Calu3 (cell line): ENCODE measurements around the gene IFNE. TPM values are rescaled to one million over a fixed set of nuclear protein-coding genes. Genes with fewer than 3 reads are reported as not detected.

Source experiments
- BruUV-seq: library from RNA; stranded (reverse); fragments of 400-500 nt; replicated peaks from 2 replicates; lab custom pipeline; 2021; lab: Mats Ljungman, UMichigan
- CTCF ChIA-PET: fragments of 300-600 bp; sonication (Branson Sonifier 250); formaldehyde crosslinking; loops from one replicate; lab custom pipeline; 2022; ENCODE audit warnings: antibody characterized with exemption; lab: Charles Lee
- DNase-seq: peaks from one replicate; pipeline ENCODE4 v3.0.0; 2022
- H3K27ac Mint-ChIP-seq: one replicate; pipeline ENCODE4 v1.8.0; 2022; ENCODE audit warnings: mixed read lengths; ENCODE audit not compliant: unreplicated experiment
- H3K27me3 Mint-ChIP-seq: one replicate; pipeline ENCODE4 v1.8.0; 2022; ENCODE audit warnings: mixed read lengths; ENCODE audit not compliant: unreplicated experiment
- H3K36me3 Mint-ChIP-seq: one replicate; pipeline ENCODE4 v1.8.0; 2022; ENCODE audit warnings: mild to moderate bottlenecking, moderate library complexity, mixed read lengths; ENCODE audit not compliant: insufficient read depth, unreplicated experiment
- H3K4me1 Mint-ChIP-seq: one replicate; pipeline ENCODE4 v1.8.0; 2022; ENCODE audit warnings: mild to moderate bottlenecking, low read depth, mixed read lengths; ENCODE audit not compliant: unreplicated experiment
- H3K4me3 Mint-ChIP-seq: one replicate; pipeline ENCODE4 v1.8.0; 2022; ENCODE audit warnings: mild to moderate bottlenecking, low read depth, moderate library complexity, mixed read lengths; ENCODE audit not compliant: unreplicated experiment
- H3K9me3 Mint-ChIP-seq: one replicate; pipeline ENCODE4 v1.8.0; 2022; ENCODE audit warnings: low read depth, mixed read lengths; ENCODE audit not compliant: unreplicated experiment
- intact Hi-C: fragments of 100-400 bp; cut with micrococcal nuclease; formaldehyde crosslinking; loops from one replicate; pipeline ENCODE4 v1.10.0; 2022; ENCODE audit not compliant: unreplicated experiment
- total RNA-seq: library from RNA; stranded (reverse); gene quantifications from 2 replicates; pipeline ENCODE4 v1.2.3, GENCODE V29; 2022
- TF ChIP-seq, protein P1 (sequence below): fragments of 200-600 bp; IDR thresholded peaks from one replicate; pipeline ENCODE4 v1.8.0; 2022; ENCODE audit warnings: antibody characterized with exemption; ENCODE audit not compliant: unreplicated experiment

Gene IFNE
- total RNA-seq, 1 experiment from 2014 or later: 8.4 TPM

DNA sequence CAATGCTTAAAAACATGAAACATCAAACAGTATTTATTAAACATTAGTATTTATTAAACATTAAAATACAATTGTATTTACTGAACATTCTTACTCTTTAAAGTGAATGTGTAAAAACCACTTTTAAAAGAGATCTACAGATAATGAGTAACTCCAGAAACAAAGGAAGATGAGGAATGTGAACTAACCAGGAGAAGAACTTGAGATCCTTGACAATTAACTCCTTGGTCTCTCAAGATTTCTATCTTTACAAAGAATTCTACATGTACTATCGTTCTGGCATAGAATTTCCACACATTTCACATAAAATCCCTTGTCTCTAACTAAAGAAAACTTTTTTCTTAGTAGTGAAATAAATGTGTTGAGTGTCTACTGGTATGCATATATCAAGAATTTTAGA lies 28.7 kb upstream of the IFNE start:
- Mint-ChIP-seq H3K9me3 (no peaks in the 10 kb centered on the region), H3K4me3 (no peak overlapping the region), H3K4me1 (peaks cover 11% of the 10 kb centered on the region), H3K27ac (no peak overlapping the region), H3K36me3 (peaks cover 30% of the 10 kb centered on the region), H3K27me3 (no peaks in the 10 kb centered on the region)
- BruUV-seq: no TSS peak
- TF ChIP-seq, protein P1, sequence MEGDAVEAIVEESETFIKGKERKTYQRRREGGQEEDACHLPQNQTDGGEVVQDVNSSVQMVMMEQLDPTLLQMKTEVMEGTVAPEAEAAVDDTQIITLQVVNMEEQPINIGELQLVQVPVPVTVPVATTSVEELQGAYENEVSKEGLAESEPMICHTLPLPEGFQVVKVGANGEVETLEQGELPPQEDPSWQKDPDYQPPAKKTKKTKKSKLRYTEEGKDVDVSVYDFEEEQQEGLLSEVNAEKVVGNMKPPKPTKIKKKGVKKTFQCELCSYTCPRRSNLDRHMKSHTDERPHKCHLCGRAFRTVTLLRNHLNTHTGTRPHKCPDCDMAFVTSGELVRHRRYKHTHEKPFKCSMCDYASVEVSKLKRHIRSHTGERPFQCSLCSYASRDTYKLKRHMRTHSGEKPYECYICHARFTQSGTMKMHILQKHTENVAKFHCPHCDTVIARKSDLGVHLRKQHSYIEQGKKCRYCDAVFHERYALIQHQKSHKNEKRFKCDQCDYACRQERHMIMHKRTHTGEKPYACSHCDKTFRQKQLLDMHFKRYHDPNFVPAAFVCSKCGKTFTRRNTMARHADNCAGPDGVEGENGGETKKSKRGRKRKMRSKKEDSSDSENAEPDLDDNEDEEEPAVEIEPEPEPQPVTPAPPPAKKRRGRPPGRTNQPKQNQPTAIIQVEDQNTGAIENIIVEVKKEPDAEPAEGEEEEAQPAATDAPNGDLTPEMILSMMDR: no peak
- intact Hi-C loops: no loop called here
- CTCF ChIA-PET: no interaction called here
- DNase-seq: no peak

DNA sequence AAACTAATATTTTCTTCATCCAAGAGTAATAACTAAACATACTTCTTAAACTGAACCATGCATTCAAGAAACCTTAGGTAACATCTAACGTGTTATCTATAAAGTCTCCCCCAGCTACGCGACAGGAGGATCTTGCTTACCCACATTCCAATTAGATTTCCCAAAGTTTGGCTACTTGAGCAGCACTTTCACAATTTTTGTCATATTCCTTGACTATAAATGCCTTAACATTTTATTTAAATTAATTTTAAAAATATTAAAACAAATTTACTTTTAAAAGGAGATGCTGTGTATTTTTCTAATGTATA lies 25.3 kb upstream of the IFNE start:
- no peak overlapping the region for H3K4me3 Mint-ChIP-seq
- BruUV-seq: no TSS peak
- intact Hi-C loops: loop anchor here (5.0 kb wide), 1 partner anchor 40 kb away; no protein-coding TSS in a partner anchor
- H3K27me3 Mint-ChIP-seq: no peaks in the 10 kb centered on the region
- no peak for DNase-seq
- no peaks in the 10 kb centered on the region for H3K9me3 Mint-ChIP-seq
- TF ChIP-seq, protein P1: no peak
- H3K4me1 Mint-ChIP-seq: peaks cover 8% of the 10 kb centered on the region
- peaks cover 29% of the 10 kb centered on the region for H3K36me3 Mint-ChIP-seq
- H3K27ac Mint-ChIP-seq: peak overlapping the region; percentile 84
- CTCF ChIA-PET: no interaction called here

GRCh38 chr9:21506626-21507482 lies 24.7 kb upstream of the IFNE start:
- Mint-ChIP-seq H3K36me3 (peaks cover 26% of the 10 kb centered on the region), H3K27ac (peak overlapping the region; percentile 84), H3K27me3 (no peaks in the 10 kb centered on the region), H3K9me3 (no peaks in the 10 kb centered on the region), H3K4me3 (peak overlapping the region; percentile 24), H3K4me1 (peaks cover 7% of the 10 kb centered on the region)
- no TSS peak for BruUV-seq
- CTCF ChIA-PET: interaction anchor here (0.6 kb wide), 1 partner anchor 167 kb away, joined by 3 read pairs; no protein-coding TSS in a partner anchor
- TF ChIP-seq, protein P1: no peak
- intact Hi-C loops: loop anchor here (5.0 kb wide), 1 partner anchor 40 kb away; no protein-coding TSS in a partner anchor
- peak; percentile 31 for DNase-seq

GRCh38 chr9:21505425-21506179 lies 23.5 kb upstream of the IFNE start:
- BruUV-seq: no TSS peak
- H3K36me3 Mint-ChIP-seq: peaks cover 22% of the 10 kb centered on the region
- H3K4me1 Mint-ChIP-seq: no peaks in the 10 kb centered on the region
- DNase-seq: no peak
- H3K27me3 Mint-ChIP-seq: no peaks in the 10 kb centered on the region
- no peak overlapping the region for H3K27ac Mint-ChIP-seq
- TF ChIP-seq, protein P1: no peak
- intact Hi-C loops: loop anchor here (5.0 kb wide), 1 partner anchor 42 kb away; no protein-coding TSS in a partner anchor
- no peaks in the 10 kb centered on the region for H3K9me3 Mint-ChIP-seq
- CTCF ChIA-PET: interaction anchor here (0.6 kb wide), 1 partner anchor 55 kb away, joined by 3 read pairs; no protein-coding TSS in a partner anchor
- H3K4me3 Mint-ChIP-seq: no peak overlapping the region
